ENCODE data around the gene ATP11B. TPM values are rescaled to one million over a fixed set of nuclear protein-coding genes. Genes with fewer than 3 reads are reported as not detected.

Gene ATP11B
- total RNA-seq, 2 experiments from 2014 or later: 55.6 to 87.9 TPM

GRCh38 chr3:182908471-182908870, 115.2 kb downstream of the ATP11B start:
- BruUV-seq (replicated peaks): no TSS peak
- H3K4me3 ChIP-seq (ENCODE audit: low read depth, low read length, poor library complexity, severe bottlenecking): no peak overlapping the region
- ChIA-PET POLR2A (interaction anchor here (0.6 to 1.4 kb wide), 7 partner anchors 9 to 407 kb away, joined by 3 to 6 read pairs (median 4); no protein-coding TSS in a partner anchor), CTCF (ENCODE audit: unreplicated experiment) (no interaction called here)
- no peak overlapping the region for H3K27ac ChIP-seq (ENCODE audit: low read depth, low read length, poor library complexity, severe bottlenecking)
- no peaks in the 10 kb centered on the region for H3K79me2 ChIP-seq (ENCODE audit: insufficient read depth, low read depth, low read length)
- H3K4me2 ChIP-seq (ENCODE audit: low read length): no peak overlapping the region
- peaks cover 28% of the 10 kb centered on the region for H3K36me3 ChIP-seq (ENCODE audit: insufficient read depth, low read length)
- H3K9me3 ChIP-seq (ENCODE audit: low read length): no peaks in the 10 kb centered on the region
- no peaks in the 10 kb centered on the region for H4K20me1 ChIP-seq (ENCODE audit: insufficient read depth, low read length)
- no peak for TF ChIP-seq EZH2phosphoT487 (IDR thresholded peaks at IDR 0.05; ENCODE audit: borderline replicate concordance, low read depth, low read length)
- TF ChIP-seq CTCF (conservative IDR thresholded peaks at IDR 0.05; ENCODE audit: low read length): no peak
- intact Hi-C loops (cut with micrococcal nuclease; ENCODE audit: unreplicated experiment): loop anchor here (2.0 kb wide), 1 partner anchor 70 kb away; no protein-coding TSS in a partner anchor
- H3K9me2 ChIP-seq (ENCODE audit: insufficient read depth, low read length): no peaks in the 10 kb centered on the region
- no peak overlapping the region for H2AFZ ChIP-seq (ENCODE audit: low read length)
- H3K4me1 ChIP-seq (ENCODE audit: insufficient read depth, low read length, poor library complexity, severe bottlenecking): peaks cover 43% of the 10 kb centered on the region
- DNase-seq (ENCODE audit: low spot score): no peak

GRCh38 chr3:182909318-182910040, 116.2 kb downstream of the ATP11B start:
- no TSS peak for BruUV-seq (replicated peaks)
- peaks cover 53% of the 10 kb centered on the region for H3K4me1 ChIP-seq (ENCODE audit: insufficient read depth, low read length, poor library complexity, severe bottlenecking)
- peak; percentile 41 for DNase-seq (ENCODE audit: low spot score)
- peaks cover 23% of the 10 kb centered on the region for H3K36me3 ChIP-seq (ENCODE audit: insufficient read depth, low read length)
- no peak overlapping the region for H3K27ac ChIP-seq (ENCODE audit: low read depth, low read length, poor library complexity, severe bottlenecking)
- H2AFZ ChIP-seq (ENCODE audit: low read length): no peak overlapping the region
- intact Hi-C loops (cut with micrococcal nuclease; ENCODE audit: unreplicated experiment): loop anchor here (2.0 to 5.0 kb wide), 5 partner anchors 69 to 473 kb away; partner anchors contain the start of genes LAMP3 and MCCC1
- H3K4me2 ChIP-seq (ENCODE audit: low read length): no peak overlapping the region
- H3K9me3 ChIP-seq (ENCODE audit: low read length): no peaks in the 10 kb centered on the region
- no peaks in the 10 kb centered on the region for H3K79me2 ChIP-seq (ENCODE audit: insufficient read depth, low read depth, low read length)
- ChIA-PET POLR2A (interaction anchor here (0.6 to 1.8 kb wide), 11 partner anchors 12 to 471 kb away, joined by 3 to 7 read pairs (median 4); no protein-coding TSS in a partner anchor), CTCF (ENCODE audit: unreplicated experiment) (interaction anchor here (0.8 to 1.3 kb wide), 2 partner anchors 137 to 196 kb away, joined by 3 to 4 read pairs; no protein-coding TSS in a partner anchor)
- no peaks in the 10 kb centered on the region for H4K20me1 ChIP-seq (ENCODE audit: insufficient read depth, low read length)
- no peak for TF ChIP-seq EZH2phosphoT487 (IDR thresholded peaks at IDR 0.05; ENCODE audit: borderline replicate concordance, low read depth, low read length)
- peak; percentile 92 for TF ChIP-seq CTCF (conservative IDR thresholded peaks at IDR 0.05; ENCODE audit: low read length)
- no peak overlapping the region for H3K4me3 ChIP-seq (ENCODE audit: low read depth, low read length, poor library complexity, severe bottlenecking)
- no peaks in the 10 kb centered on the region for H3K9me2 ChIP-seq (ENCODE audit: insufficient read depth, low read length)

All from OCI-LY7 (cell line).